K562 (cell line): ENCODE results near the gene CEL. TPM values are rescaled to one million over a fixed set of nuclear protein-coding genes. Genes with fewer than 3 reads are reported as not detected.

Experiments
- ATF3 ChIP-seq, 2 experiments: fragments of 450-650 bp in 1 of 2; sonication (generic) in 1 of 2; formaldehyde crosslinking in 1 of 2; IDR thresholded peaks in 1 of 2; conservative IDR thresholded peaks in 1 of 2; 2 replicates each; pipeline versions ENCODE4 v1.6.1 to v1.8.1; 2016 to 2023; ENCODE audit warnings: mild to moderate bottlenecking in 2 of 2, moderate library complexity in 2 of 2, inconsistent platforms in 1 of 2, missing genetic modification reagents in 1 of 2
- BHLHE40 ChIP-seq: IDR thresholded peaks from 2 replicates; pipeline ENCODE4 v1.6.1; 2011; ENCODE audit warnings: low read length, improper control_type of control experiment
- CEBPG ChIP-seq, 3 experiments: fragments of 200-800 bp in 1 of 3; sonication (Bioruptor generic) in 1 of 3; sonication (generic) in 1 of 3; formaldehyde crosslinking in 1 of 3; IDR thresholded peaks in 2 of 3; conservative IDR thresholded peaks in 1 of 3; 2 replicates each; pipeline versions ENCODE4 v1.6.1 to v1.8.0; 2016 to 2022; ENCODE audit warnings: missing compliant biosample characterization in 2 of 3, missing genetic modification characterization in 2 of 3, mild to moderate bottlenecking in 1 of 3, missing genetic modification reagents in 1 of 3
- CHD1 ChIP-seq: fragments of 200-600 bp; sonication (generic); IDR thresholded peaks from one replicate; pipeline ENCODE4 v1.6.1; 2012; ENCODE audit warnings: mild to moderate bottlenecking, moderate library complexity, low read length, inconsistent platforms
- CREB5 ChIP-seq: fragments of 250-450 bp; sonication (Bioruptor Pico); IDR thresholded peaks from 2 replicates; pipeline ENCODE4 v1.5.0; 2020; ENCODE audit warnings: mild to moderate bottlenecking
- ELK3 ChIP-seq: fragments of 450-650 bp; formaldehyde crosslinking; IDR thresholded peaks from 2 replicates; pipeline ENCODE4 v1.4.0; 2020; ENCODE audit warnings: mild to moderate bottlenecking
- GATAD2B ChIP-seq: fragments of 450-650 bp; IDR thresholded peaks from 2 replicates; pipeline ENCODE4 v1.6.1; 2017; ENCODE audit warnings: mild to moderate bottlenecking, borderline replicate concordance
- HBP1 ChIP-seq: fragments of 450-650 bp; formaldehyde crosslinking; IDR thresholded peaks from 2 replicates; pipeline ENCODE4 v1.4.0; 2022; ENCODE audit warnings: missing genetic modification characterization
- MCM3 ChIP-seq: fragments of 450-650 bp; IDR thresholded peaks from 2 replicates; pipeline ENCODE4 v1.6.1; 2016
- MCM7 ChIP-seq, 2 experiments: fragments of 450-650 bp; IDR thresholded peaks; 2 replicates each; pipeline ENCODE4 v1.6.1; 2016 to 2018
- NCOA2 ChIP-seq, 2 experiments: fragments of 450-650 bp; IDR thresholded peaks; 2 replicates each; pipeline ENCODE4 v1.6.1; 2018; ENCODE audit warnings: mild to moderate bottlenecking in 2 of 2, moderate library complexity in 1 of 2; ENCODE audit not compliant: partially characterized antibody in 2 of 2
- POLR2H ChIP-seq: IDR thresholded peaks from 2 replicates; pipeline ENCODE4 v1.6.1; 2016; ENCODE audit warnings: missing genetic modification characterization, low read depth, mild to moderate bottlenecking, control low read depth, missing compliant biosample characterization, moderate library complexity
- RBFOX2 ChIP-seq: fragments of 200-400 bp; formaldehyde crosslinking; IDR thresholded peaks from 2 replicates; pipeline ENCODE4 v1.6.1; 2017; ENCODE audit warnings: low read depth, mild to moderate bottlenecking, low read length, moderate library complexity
- SUPT5H ChIP-seq: fragments of 450-650 bp; IDR thresholded peaks from 2 replicates; pipeline ENCODE4 v1.6.1; 2016
- TRIM25 ChIP-seq: fragments of 450-650 bp; IDR thresholded peaks from 2 replicates; pipeline ENCODE4 v1.7.0; 2016; ENCODE audit warnings: borderline replicate concordance
- ZEB2 ChIP-seq: fragments of 450-650 bp; IDR thresholded peaks from 2 replicates; pipeline ENCODE4 v1.6.1; 2016
- ZNF384 ChIP-seq: IDR thresholded peaks from 2 replicates; pipeline ENCODE4 v1.6.1; 2012; ENCODE audit warnings: low read depth, low read length, improper control_type of control experiment
- ZNF79 ChIP-seq: fragments of 250-450 bp; sonication (Bioruptor Pico); IDR thresholded peaks from 2 replicates; pipeline ENCODE4 v1.4.0; 2020; ENCODE audit warnings: low read depth, mild to moderate bottlenecking, moderate library complexity
- polyA plus RNA-seq, 8 experiments: library from polyadenylated mRNA; depleted of rRNA in 4 of 8; stranded (reverse) in 5 of 8; unstranded in 3 of 8; fragments of >200 nt; fragmentation: Nextera tagmentation in 2 of 8; fragmentation: Illumina TruSeq in 1 of 8; extraction: Ambion mirVana in 2 of 8; extraction: Trizol in 1 of 8; gene quantifications; 2 replicates each; pipeline versions ENCODE4 v1.2.1 to v1.2.3, GENCODE V29; 2011 to 2014; ENCODE audit warnings: inconsistent platforms in 1 of 8, missing spikeins in 1 of 8
- total RNA-seq, 7 experiments: library from RNA; depleted of rRNA in 6 of 7; stranded (reverse); fragments of >200 nt in 6 of 7; fragmentation: Illumina TruSeq in 2 of 7; extraction: Trizol in 2 of 7; gene quantifications; 2 replicates each; pipeline versions ENCODE4 v1.2.1 to v1.2.3, GENCODE V29; 2011 to 2021; ENCODE audit warnings: low replicate concordance in 1 of 7

CEL gene
- total and polyA plus RNA-seq, 9 of the 15 experiments (the other 6 are each of a cell fraction or from before 2014, with no cell fraction given) = 0.09 to 3.0 (median 0.51) TPM; not detected in 2

- no peak for TF ChIP-seq NCOA2 (IDR thresholded peaks at IDR 0.05; ENCODE audit: partially characterized antibody in 2 of 2)
- TF ChIP-seq HBP1 = 0 out of 2 replicates have a peak, but pooled peaks have one; percentile 50
- TF ChIP-seq MCM3 = no peak
- no peak for TF ChIP-seq CHD1
- no peak; the same call in 1 of the 2 replicates for TF ChIP-seq POLR2H (tag)
- 0 out of 2 replicates have a peak, but pooled peaks have one; percentile 19 for TF ChIP-seq BHLHE40
- peak; percentile 39; the same call in 1 of the 2 replicates for TF ChIP-seq SUPT5H
- TF ChIP-seq TRIM25 = no peak
- no peak for TF ChIP-seq ZNF79 (CRISPR knock-in tag)
- TF ChIP-seq CREB5 (CRISPR knock-in tag) = no peak
- TF ChIP-seq CEBPG (CRISPR knock-in tag; IDR thresholded peaks at IDR 0.05) = peak; percentile 92
- TF ChIP-seq CEBPG (tag; conservative IDR thresholded peaks at IDR 0.05 in 1 of 2, IDR thresholded peaks at IDR 0.05 in 1 of 2) = peak; percentile 89 to 92
- TF ChIP-seq ZEB2 = peak; percentile 93
- TF ChIP-seq GATAD2B = no peak
- TF ChIP-seq ZNF384 = peak; percentile 92
- peak; percentile 90 for TF ChIP-seq ATF3 (IDR thresholded peaks at IDR 0.05)
- TF ChIP-seq ATF3 (CRISPR knock-in tag; conservative IDR thresholded peaks at IDR 0.05) = no peak; the same call in 1 of the 2 replicates
- no peak for TF ChIP-seq MCM7 (IDR thresholded peaks at IDR 0.05)
- TF ChIP-seq RBFOX2 = 0 out of 2 replicates have a peak, but pooled peaks have one; percentile 23
- no peak for TF ChIP-seq ELK3 (CRISPR knock-in tag)
These were observed 3.0 kb upstream of the CEL start (continued) for GRCh38 chr9:133058550-133059320.
